ENCODE data around the gene TAF11. TPM values are rescaled to one million over a fixed set of nuclear protein-coding genes. Genes with fewer than 3 reads are reported as not detected.

Gene TAF11
- total RNA-seq, 1 experiment from 2014 or later, result 49.4 TPM

- H3K9me3 ChIP-seq (ENCODE audit: control insufficient read depth, low read depth, low read length), result no peaks in the 10 kb centered on the region
- H2BK5ac ChIP-seq (ENCODE audit: insufficient read length, low read length), result no peak overlapping the region
- no peaks in the 10 kb centered on the region for H3K9me3 Mint-ChIP-seq
- no peak overlapping the region for H3K18ac ChIP-seq (ENCODE audit: insufficient read length, low read depth, low read length)
- no peaks in the 10 kb centered on the region for H3K23me2 ChIP-seq (ENCODE audit: insufficient read length, low read depth, low read length, poor library complexity, severe bottlenecking)
- H3K79me2 ChIP-seq (ENCODE audit: insufficient read depth, low read length), result no peaks in the 10 kb centered on the region; the same call in 1 of the 2 replicates
- no peak overlapping the region for H2BK15ac ChIP-seq (ENCODE audit: low read depth, low read length)
- no peak overlapping the region for H2BK12ac ChIP-seq (ENCODE audit: insufficient read length, low read depth, low read length)
- H3K14ac ChIP-seq (ENCODE audit: insufficient read depth, low read length), result no peak overlapping the region
- no peak overlapping the region for H4K8ac ChIP-seq (replicated peaks; ENCODE audit: insufficient read length, low read depth, low read length)
- DNase-seq, result no peak
- H3K4ac ChIP-seq (ENCODE audit: low read depth, low read length), result no peak overlapping the region
- TF ChIP-seq CTCF (conservative IDR thresholded peaks at IDR 0.05), result no peak
- H3K56ac ChIP-seq (ENCODE audit: insufficient read length, low read depth, low read length), result no peak overlapping the region
- WGBS (ENCODE audit: extremely low coverage, insufficient read length, low lambda C conversion rate), result no CpG with 5 or more reads among the region's 5 CpGs
- H3K9ac ChIP-seq (ENCODE audit: extremely low read depth, insufficient read length, low read length), result no peak overlapping the region
- no peak overlapping the region for H2BK120ac ChIP-seq (ENCODE audit: low read depth, low read length, poor library complexity, severe bottlenecking)
- peaks cover 18 to 20% of the 10 kb centered on the region in 2 experiments for H3K4me1 Mint-ChIP-seq
- no peak overlapping the region for H4K5ac ChIP-seq (ENCODE audit: insufficient read length, low read depth, low read length)
- no peak overlapping the region for H2AK5ac ChIP-seq (ENCODE audit: insufficient read length, low read length)
- H4K20me1 ChIP-seq (ENCODE audit: control insufficient read depth, insufficient read depth, insufficient read length), result no peaks in the 10 kb centered on the region
- H3K27ac ChIP-seq (ENCODE audit: insufficient read length, low read depth, low read length), result no peak overlapping the region
- H3K4me1 ChIP-seq (ENCODE audit: insufficient read depth, low read length), result no peaks in the 10 kb centered on the region
- H3K4me2 ChIP-seq (ENCODE audit: insufficient read depth, insufficient read length, low read length), result no peak overlapping the region
- H3K27me3 ChIP-seq (ENCODE audit: insufficient read depth, low read length), result no peaks in the 10 kb centered on the region
- H3K4me3 Mint-ChIP-seq, result no peak overlapping the region
- H4K91ac ChIP-seq (ENCODE audit: insufficient read length, low read depth, low read length), result no peak overlapping the region
- no peak overlapping the region for H3T11ph ChIP-seq (ENCODE audit: low read length)
- H3K36me3 Mint-ChIP-seq (ENCODE audit: insufficient read depth in 1 of 3, low read depth in 3 of 3), result no peaks in the 10 kb centered on the region
- no peak overlapping the region for H3K23ac ChIP-seq (ENCODE audit: insufficient read length, low read depth, low read length)
- H2BK20ac ChIP-seq (ENCODE audit: low read depth, low read length, poor library complexity, severe bottlenecking), result no peak overlapping the region
- H3K27ac Mint-ChIP-seq, result no peak overlapping the region; a peak in 1 of 7 replicates
- no peak overlapping the region for H2AFZ ChIP-seq (ENCODE audit: low read length)
- no peaks in the 10 kb centered on the region for H3K27me3 Mint-ChIP-seq (ENCODE audit: low read depth)
- peaks cover 3% of the 10 kb centered on the region for H3K79me1 ChIP-seq (ENCODE audit: insufficient read depth, low read depth, low read length, poor library complexity, severe bottlenecking)
These were observed 24.0 kb upstream of the TAF11 start for GRCh38 chr6:34911822-34912221.
